Smooth muscle cell (in vitro differentiated cells): ENCODE results near the gene LRBA. TPM values are rescaled to one million over a fixed set of nuclear protein-coding genes. Genes with fewer than 3 reads are reported as not detected.

Experiments
- DNase-seq: peaks from one replicate; lab custom pipeline; 2025; ENCODE audit not compliant: unreplicated experiment; lab: John Stamatoyannopoulos, UW
- H2AFZ ChIP-seq: fragments of 200-600 bp; sonication (generic); 2 replicates; pipeline ENCODE4 v1.6.0; 2016; ENCODE audit warnings: antibody characterized with exemption, low read depth, mild to moderate bottlenecking
- H3F3A ChIP-seq: fragments of 200-600 bp; sonication (generic); 2 replicates; pipeline ENCODE4 v1.6.0; 2017; ENCODE audit warnings: antibody characterized with exemption, low read depth
- H3K27ac ChIP-seq: fragments of 200-600 bp; sonication (generic); 2 replicates; pipeline ENCODE4 v1.5.1; 2016; ENCODE audit warnings: low read depth, mild to moderate bottlenecking
- H3K27me3 ChIP-seq: fragments of 200-600 bp; sonication (generic); 2 replicates; pipeline ENCODE4 v1.6.1; 2016; ENCODE audit warnings: low read depth, mild to moderate bottlenecking
- H3K36me3 ChIP-seq: fragments of 200-600 bp; sonication (generic); 2 replicates; pipeline ENCODE4 v1.5.1; 2016; ENCODE audit warnings: low read depth
- H3K4me1 ChIP-seq: fragments of 200-600 bp; sonication (generic); 2 replicates; pipeline ENCODE4 v1.5.1; 2016; ENCODE audit warnings: low read depth
- H3K4me2 ChIP-seq: fragments of 200-600 bp; sonication (generic); 2 replicates; pipeline ENCODE4 v1.6.0; 2016; ENCODE audit warnings: mild to moderate bottlenecking
- H3K4me3 ChIP-seq: fragments of 200-600 bp; sonication (generic); 2 replicates; pipeline ENCODE4 v1.5.1; 2016; ENCODE audit warnings: mild to moderate bottlenecking
- H3K79me2 ChIP-seq: fragments of 200-600 bp; sonication (generic); 2 replicates; pipeline ENCODE4 v1.6.0; 2016; ENCODE audit warnings: low read depth, mild to moderate bottlenecking
- H3K9ac ChIP-seq: fragments of 200-600 bp; sonication (generic); 2 replicates; pipeline ENCODE4 v1.6.0; 2016; ENCODE audit warnings: low read depth
- H3K9me3 ChIP-seq: fragments of 200-600 bp; sonication (generic); replicated peaks from 2 replicates; pipeline ENCODE4 v1.5.1; 2016; ENCODE audit warnings: low read depth
- H4K20me1 ChIP-seq: fragments of 200-600 bp; sonication (generic); 2 replicates; pipeline ENCODE4 v1.6.0; 2016; ENCODE audit warnings: low read depth
- WGBS: methylation state at CpG from one replicate; pipeline ENCODE4 v1.1.7; 2016; ENCODE audit warnings: low lambda C conversion rate; 5-methylcytosine and 5-hydroxymethylcytosine counted together
- polyA plus RNA-seq: library from polyadenylated mRNA; unstranded; fragments of >200 nt; fragmentation: Nextera tagmentation; extraction: Ambion mirVana; gene quantifications from 2 replicates; pipeline ENCODE4 v1.2.1, GENCODE V29; 2016
- total RNA-seq: library from RNA; depleted of rRNA; stranded (reverse); fragments of >200 nt; gene quantifications from 2 replicates; pipeline ENCODE4 v1.2.3, GENCODE V29; 2014
- TF ChIP-seq, protein P1 (sequence below): fragments of 200-600 bp; sonication (generic); IDR thresholded peaks from 2 replicates; pipeline ENCODE4 v1.5.1; 2017; ENCODE audit warnings: borderline replicate concordance, mild to moderate bottlenecking, antibody characterized with exemption; ENCODE audit not compliant: insufficient read depth, poor library complexity, severe bottlenecking

Gene LRBA
- total and polyA plus RNA-seq, 2 experiments from 2014 or later, result 1.6 to 26.2 TPM

DNA sequence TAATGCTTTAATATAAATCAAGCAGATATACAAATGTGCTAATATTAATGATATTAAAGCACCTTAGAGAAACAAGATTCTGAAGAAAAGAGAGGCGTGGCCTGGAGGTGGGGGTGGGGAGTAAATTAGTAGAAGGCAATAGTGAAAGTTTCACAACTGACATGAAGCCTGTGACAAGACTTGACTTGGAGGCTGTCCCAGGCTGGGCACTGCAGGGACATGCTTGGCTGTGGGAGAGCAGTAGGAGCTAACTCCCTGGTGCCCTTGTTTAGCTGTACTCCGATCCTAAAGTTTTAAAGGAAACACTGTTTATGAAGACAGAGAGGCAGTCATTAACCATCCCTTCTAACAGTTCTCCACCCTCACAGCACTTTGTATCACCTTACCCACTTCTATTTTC, 672.1 kb downstream of the LRBA start:
- TF ChIP-seq, protein P1, sequence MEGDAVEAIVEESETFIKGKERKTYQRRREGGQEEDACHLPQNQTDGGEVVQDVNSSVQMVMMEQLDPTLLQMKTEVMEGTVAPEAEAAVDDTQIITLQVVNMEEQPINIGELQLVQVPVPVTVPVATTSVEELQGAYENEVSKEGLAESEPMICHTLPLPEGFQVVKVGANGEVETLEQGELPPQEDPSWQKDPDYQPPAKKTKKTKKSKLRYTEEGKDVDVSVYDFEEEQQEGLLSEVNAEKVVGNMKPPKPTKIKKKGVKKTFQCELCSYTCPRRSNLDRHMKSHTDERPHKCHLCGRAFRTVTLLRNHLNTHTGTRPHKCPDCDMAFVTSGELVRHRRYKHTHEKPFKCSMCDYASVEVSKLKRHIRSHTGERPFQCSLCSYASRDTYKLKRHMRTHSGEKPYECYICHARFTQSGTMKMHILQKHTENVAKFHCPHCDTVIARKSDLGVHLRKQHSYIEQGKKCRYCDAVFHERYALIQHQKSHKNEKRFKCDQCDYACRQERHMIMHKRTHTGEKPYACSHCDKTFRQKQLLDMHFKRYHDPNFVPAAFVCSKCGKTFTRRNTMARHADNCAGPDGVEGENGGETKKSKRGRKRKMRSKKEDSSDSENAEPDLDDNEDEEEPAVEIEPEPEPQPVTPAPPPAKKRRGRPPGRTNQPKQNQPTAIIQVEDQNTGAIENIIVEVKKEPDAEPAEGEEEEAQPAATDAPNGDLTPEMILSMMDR, result no peak
- Histone ChIP-seq H3K4me1 (peaks cover 7% of the 10 kb centered on the region), H3F3A (no peaks in the 10 kb centered on the region), H4K20me1 (no peaks in the 10 kb centered on the region), H3K4me2 (no peak overlapping the region), H3K4me3 (no peak overlapping the region), H3K27me3 (no peaks in the 10 kb centered on the region), H3K9ac (no peak overlapping the region), H3K36me3 (no peaks in the 10 kb centered on the region), H2AFZ (no peak overlapping the region), H3K27ac (no peak overlapping the region), H3K9me3 (no peaks in the 10 kb centered on the region), H3K79me2 (no peaks in the 10 kb centered on the region)
- no peak for DNase-seq
- whole genome bisulfite sequencing, result 88% methylated on average over 2 of the region's 2 CpGs

DNA sequence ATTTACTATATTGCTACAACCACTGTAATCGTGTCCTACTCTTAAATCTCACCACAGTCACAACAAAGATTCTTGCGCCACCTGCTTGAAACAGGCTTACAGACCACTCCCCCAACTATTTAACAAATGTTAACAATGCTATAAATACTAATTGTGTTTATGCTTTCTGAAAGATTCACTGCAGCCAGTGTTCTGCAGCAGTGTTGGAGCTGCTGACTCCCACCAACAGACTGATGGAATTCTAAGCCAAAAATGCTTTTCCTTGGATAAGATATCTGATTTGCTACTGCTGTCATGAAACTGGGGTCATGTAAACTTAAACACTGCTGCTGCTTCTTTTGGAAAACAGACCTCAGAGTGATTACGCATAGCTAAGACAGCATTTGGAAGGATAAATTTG, 677.4 kb downstream of the LRBA start:
- Histone ChIP-seq H3K4me2 (peak overlapping the region; percentile 27), H3K4me3 (no peak overlapping the region), H3F3A (no peaks in the 10 kb centered on the region), H3K27ac (peak overlapping the region; percentile 3), H3K36me3 (no peaks in the 10 kb centered on the region), H3K27me3 (no peaks in the 10 kb centered on the region), H4K20me1 (no peaks in the 10 kb centered on the region), H3K79me2 (no peaks in the 10 kb centered on the region), H3K9me3 (no peaks in the 10 kb centered on the region), H3K9ac (no peak overlapping the region), H3K4me1 (peaks cover 22% of the 10 kb centered on the region), H2AFZ (no peak overlapping the region)
- DNase-seq, result no peak
- TF ChIP-seq, protein P1, result no peak
- 6% methylated on average over 3 of the region's 3 CpGs for WGBS

DNA sequence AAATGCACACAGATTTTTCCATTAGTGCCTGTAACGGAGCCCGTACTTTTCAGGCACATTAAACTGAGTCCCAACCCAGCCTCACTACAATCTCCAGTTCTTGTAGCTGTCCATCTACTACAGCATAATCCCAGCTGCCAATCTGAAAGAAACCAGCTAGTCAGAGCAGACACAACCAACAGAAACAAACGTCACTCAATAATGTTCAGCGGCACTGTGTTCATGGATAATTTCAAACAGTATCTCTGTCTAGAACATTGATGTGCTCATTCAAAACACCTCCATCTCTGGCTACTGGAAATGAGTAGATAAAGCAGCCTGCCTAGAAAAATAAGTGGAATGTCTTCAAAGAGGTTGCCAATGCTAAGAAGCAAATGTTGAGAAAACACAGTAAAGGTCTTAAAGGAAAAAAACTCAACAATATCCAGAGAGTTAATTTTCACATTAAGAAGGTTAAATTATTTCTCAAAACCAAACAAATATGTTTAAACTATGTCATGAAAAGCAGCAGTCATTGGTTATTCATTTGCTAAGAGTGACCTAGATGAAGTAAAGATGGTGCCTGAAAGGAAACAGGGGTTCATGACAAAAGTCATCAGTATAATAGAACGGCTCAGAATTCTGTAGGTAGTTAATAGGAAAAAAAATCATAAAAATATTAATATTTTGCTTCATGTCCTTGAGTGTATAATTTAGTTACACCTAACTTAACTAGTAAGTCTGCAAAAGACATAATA, 678.2 kb downstream of the LRBA start:
- H3K79me2 ChIP-seq, result no peaks in the 10 kb centered on the region
- H3K4me2 ChIP-seq, result no peak overlapping the region
- 36% methylated on average over 5 of the region's 5 CpGs for WGBS
- H3F3A ChIP-seq, result no peaks in the 10 kb centered on the region
- peaks cover 22% of the 10 kb centered on the region for H3K4me1 ChIP-seq
- H3K27ac ChIP-seq, result no peak overlapping the region
- TF ChIP-seq, protein P1, result no peak
- H3K9ac ChIP-seq, result no peak overlapping the region
- no peak overlapping the region for H2AFZ ChIP-seq
- H3K27me3 ChIP-seq, result no peaks in the 10 kb centered on the region
- DNase-seq, result no peak
- H3K9me3 ChIP-seq, result no peaks in the 10 kb centered on the region
- H3K4me3 ChIP-seq, result no peak overlapping the region
- no peaks in the 10 kb centered on the region for H3K36me3 ChIP-seq
- no peaks in the 10 kb centered on the region for H4K20me1 ChIP-seq

DNA sequence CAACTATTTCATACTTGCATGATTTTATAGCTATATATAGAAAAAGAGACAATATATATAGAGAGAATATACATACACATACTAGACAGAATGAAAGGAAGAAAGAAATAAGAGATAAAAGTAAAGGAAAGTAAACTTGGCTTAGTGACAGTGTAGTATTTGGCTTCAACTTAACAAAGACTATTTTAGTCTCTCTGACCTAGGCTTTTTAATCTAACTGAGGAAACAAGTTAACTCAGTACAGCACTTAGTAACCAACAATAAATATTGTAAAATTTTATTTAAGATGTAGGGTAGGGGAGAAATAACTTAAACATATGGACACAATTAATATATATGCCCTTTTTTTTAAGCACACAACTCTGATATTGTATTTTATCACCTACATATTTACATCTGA, 682.1 kb downstream of the LRBA start:
- Histone ChIP-seq H3K4me3 (no peak overlapping the region), H3K36me3 (no peaks in the 10 kb centered on the region), H3K9me3 (no peaks in the 10 kb centered on the region), H3K79me2 (no peaks in the 10 kb centered on the region), H3K4me1 (peaks cover 29% of the 10 kb centered on the region), H2AFZ (no peak overlapping the region), H3F3A (peaks cover 3% of the 10 kb centered on the region), H4K20me1 (no peaks in the 10 kb centered on the region), H3K27ac (no peak overlapping the region), H3K4me2 (no peak overlapping the region), H3K27me3 (no peaks in the 10 kb centered on the region), H3K9ac (no peak overlapping the region)
- TF ChIP-seq, protein P1, result no peak
- no peak for DNase-seq
